SK-N-SH (cell line): ENCODE measurements around the gene USP25. TPM values are rescaled to one million over a fixed set of nuclear protein-coding genes. Genes with fewer than 3 reads are reported as not detected.

ENCODE experiments used
- CTCF ChIA-PET: fragments of 300-600, 350-600 bp; formaldehyde crosslinking; extraction: SDS; loops from one replicate; lab custom pipeline; 2021; lab: Yijun Ruan, JAX
- POLR2A ChIA-PET: fragments of 350-600 bp; sonication (Branson Sonifier 250); formaldehyde crosslinking; extraction: SDS; loops from one replicate; lab custom pipeline; 2020; ENCODE audit warnings: antibody characterized with exemption, inconsistent platforms; lab: Yijun Ruan, JAX
- DNase-seq: peaks from one replicate; pipeline ENCODE4 v3.0.0; 2012
- H2AFZ ChIP-seq: fragments of 200-600 bp; sonication (generic); 2 replicates; pipeline ENCODE4 v1.8.1; 2016; ENCODE audit warnings: antibody characterized with exemption, mild to moderate bottlenecking, low read depth
- H3F3A ChIP-seq: fragments of 200-600 bp; sonication (generic); replicated peaks from 2 replicates; pipeline ENCODE3; 2016; ENCODE audit warnings: antibody characterized with exemption, mild to moderate bottlenecking; ENCODE audit not compliant: insufficient read depth
- H3K27ac ChIP-seq, 2 experiments: fragments of 200-500 bp in 1 of 2; fragments of 200-600 bp in 1 of 2; sonication (Bioruptor generic) in 1 of 2; sonication (generic), shearing (Covaris generic) in 1 of 2; 2 replicates each; pipeline versions ENCODE4 v1.5.1 to v1.6.1; 2014 to 2016; ENCODE audit warnings: low read depth in 2 of 2, inconsistent platforms in 1 of 2, low read length in 1 of 2, mild to moderate bottlenecking in 1 of 2, mixed read lengths in 1 of 2
- H3K27me3 ChIP-seq: fragments of 200-600 bp; sonication (generic), shearing (Covaris generic); 2 replicates; pipeline ENCODE4 v1.6.1; 2016; ENCODE audit warnings: mixed run types; ENCODE audit not compliant: insufficient read depth
- H3K36me3 ChIP-seq, 2 experiments: fragments of 200-500 bp in 1 of 2; fragments of 200-600 bp in 1 of 2; sonication (Bioruptor generic) in 1 of 2; sonication (generic) in 1 of 2; replicated peaks in 1 of 2; 2 replicates each; pipeline versions ENCODE3 to v1.5.1; 2014 to 2016; ENCODE audit warnings: low read length in 1 of 2, mild to moderate bottlenecking in 1 of 2; ENCODE audit not compliant: insufficient read depth in 2 of 2, control insufficient read depth in 1 of 2
- H3K4me1 ChIP-seq, 2 experiments: fragments of 200-500 bp in 1 of 2; fragments of 200-600 bp in 1 of 2; sonication (Bioruptor generic) in 1 of 2; sonication (generic), shearing (Covaris generic) in 1 of 2; 2 replicates each; pipeline versions ENCODE4 v1.5.1 to v1.6.1; 2014 to 2016; ENCODE audit warnings: low read depth in 1 of 2, low read length in 1 of 2, mixed run types in 1 of 2; ENCODE audit not compliant: insufficient read depth in 2 of 2, control insufficient read depth in 1 of 2
- H3K4me2 ChIP-seq: fragments of 200-600 bp; sonication (generic), shearing (Covaris generic); 2 replicates; pipeline ENCODE4 v1.6.1; 2017; ENCODE audit warnings: mixed run types
- H3K4me3 ChIP-seq, 2 experiments: fragments of 200-500 bp in 1 of 2; fragments of 200-600 bp in 1 of 2; sonication (Bioruptor generic) in 1 of 2; sonication (generic), shearing (Covaris generic) in 1 of 2; 2 replicates each; pipeline versions ENCODE4 v1.5.1 to v1.8.1; 2014 to 2016; ENCODE audit warnings: low read depth in 2 of 2, inconsistent platforms in 1 of 2, low read length in 1 of 2, mild to moderate bottlenecking in 1 of 2, mixed read lengths in 1 of 2, moderate library complexity in 1 of 2
- H3K79me2 ChIP-seq: fragments of 200-600 bp; sonication (generic); 2 replicates; pipeline ENCODE4 v1.8.1; 2017; ENCODE audit warnings: mild to moderate bottlenecking; ENCODE audit not compliant: insufficient read depth
- H3K9ac ChIP-seq: fragments of 200-600 bp; sonication (generic); 2 replicates; pipeline ENCODE4 v1.6.1; 2017; ENCODE audit warnings: mixed run types
- H3K9me2 ChIP-seq: fragments of 200-600 bp; sonication (generic); 2 replicates; pipeline ENCODE4 v1.6.1; 2017; ENCODE audit warnings: mixed run types
- H3K9me3 ChIP-seq: fragments of 200-600 bp; sonication (generic); 2 replicates; pipeline ENCODE4 v1.6.1; 2017; ENCODE audit warnings: mixed run types, mild to moderate bottlenecking, moderate library complexity
- H4K20me1 ChIP-seq: fragments of 200-600 bp; sonication (generic); 2 replicates; pipeline ENCODE4 v1.6.1; 2017; ENCODE audit warnings: mild to moderate bottlenecking, mixed run types; ENCODE audit not compliant: insufficient read depth
- EZH2phosphoT487 ChIP-seq: fragments of 200-600 bp; sonication (generic); IDR thresholded peaks from 2 replicates; pipeline ENCODE4 v1.6.1; 2017; ENCODE audit warnings: low read depth, mixed run types, mild to moderate bottlenecking, antibody characterized with exemption, moderate library complexity, borderline replicate concordance
- FOSL2 ChIP-seq: IDR thresholded peaks from 2 replicates; pipeline ENCODE4 v1.4.0; 2012; ENCODE audit warnings: low read depth, mild to moderate bottlenecking, moderate library complexity, borderline replicate concordance
- GABPA ChIP-seq: IDR thresholded peaks from 2 replicates; pipeline ENCODE4 v1.4.0; 2012; ENCODE audit warnings: low read depth, mild to moderate bottlenecking
- GATA2 ChIP-seq: sonication (generic); formaldehyde crosslinking; IDR thresholded peaks from 2 replicates; pipeline ENCODE4 v1.5.0; 2020; ENCODE audit warnings: mild to moderate bottlenecking, missing genetic modification reagents
- NRF1 ChIP-seq: IDR thresholded peaks from 2 replicates; pipeline ENCODE4 v1.6.1; 2012; ENCODE audit warnings: low read depth, mild to moderate bottlenecking, low read length
- SMC3 ChIP-seq: IDR thresholded peaks from 2 replicates; pipeline ENCODE4 v1.6.1; 2012; ENCODE audit warnings: low read depth, low read length, improper control_type of control experiment
- TEAD4 ChIP-seq: IDR thresholded peaks from 2 replicates; pipeline ENCODE4 v1.4.0; 2012; ENCODE audit warnings: mild to moderate bottlenecking, borderline replicate concordance; ENCODE audit not compliant: insufficient read depth
- YY1 ChIP-seq: IDR thresholded peaks from 2 replicates; pipeline ENCODE4 v1.4.0; 2012; ENCODE audit warnings: low read depth, mild to moderate bottlenecking
- WGBS: methylation state at CpG from one replicate; pipeline ENCODE4 v1.1.6; 2017; ENCODE audit warnings: low lambda C conversion rate; 5-methylcytosine and 5-hydroxymethylcytosine counted together
- polyA plus RNA-seq, 3 experiments: library from polyadenylated mRNA; depleted of rRNA; stranded (reverse); fragments of >200 nt; gene quantifications; 2 replicates each; pipeline ENCODE4 v1.2.3, GENCODE V29; 2012
- TF ChIP-seq, protein P1 (sequence below): fragments of 150-350 bp; IDR thresholded peaks from 2 replicates; pipeline ENCODE4 v1.6.1; 2017; ENCODE audit warnings: antibody characterized with exemption, low read length, low read depth, borderline replicate concordance
- TF ChIP-seq, protein P2 (sequence below): fragments of 200-600 bp; sonication (generic); IDR thresholded peaks from 2 replicates; pipeline ENCODE4 v1.6.1; 2017; ENCODE audit warnings: antibody characterized with exemption, mild to moderate bottlenecking, moderate library complexity
- TF ChIP-seq, protein P3 (sequence below): IDR thresholded peaks from 2 replicates; pipeline ENCODE4 v1.4.0; 2012; ENCODE audit warnings: low read depth, borderline replicate concordance
- TF ChIP-seq, protein P4 (sequence below): IDR thresholded peaks from 2 replicates; pipeline ENCODE4; 2012

The USP25 gene
- polyA plus RNA-seq, 1 of the 3 experiments (the other 2 are of a cell fraction), result 4.6 TPM

DNA sequence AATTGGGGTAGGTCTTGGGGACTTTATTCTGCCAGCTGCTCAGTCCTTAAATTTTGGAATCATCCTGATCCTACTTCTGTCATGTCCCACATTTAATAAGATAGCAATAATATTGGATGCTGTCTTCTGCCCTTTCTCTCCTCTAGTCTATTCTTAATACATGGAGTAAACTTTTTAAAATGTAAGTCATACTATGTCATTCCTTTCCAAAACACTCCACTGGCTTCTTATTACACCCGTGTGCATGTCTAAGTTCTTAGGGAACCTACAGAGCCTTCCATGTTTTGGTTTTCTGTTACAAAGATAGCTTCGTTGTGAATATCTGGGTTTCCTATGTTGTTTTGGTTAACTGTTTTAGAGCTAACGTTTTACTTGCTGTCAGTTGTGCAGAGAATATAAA lies 35.1 kb downstream of the USP25 start:
- CTCF ChIA-PET, result interaction anchor here (0.8 kb wide), 1 partner anchor 27 kb away, joined by 3 read pairs; no protein-coding TSS in a partner anchor

DNA sequence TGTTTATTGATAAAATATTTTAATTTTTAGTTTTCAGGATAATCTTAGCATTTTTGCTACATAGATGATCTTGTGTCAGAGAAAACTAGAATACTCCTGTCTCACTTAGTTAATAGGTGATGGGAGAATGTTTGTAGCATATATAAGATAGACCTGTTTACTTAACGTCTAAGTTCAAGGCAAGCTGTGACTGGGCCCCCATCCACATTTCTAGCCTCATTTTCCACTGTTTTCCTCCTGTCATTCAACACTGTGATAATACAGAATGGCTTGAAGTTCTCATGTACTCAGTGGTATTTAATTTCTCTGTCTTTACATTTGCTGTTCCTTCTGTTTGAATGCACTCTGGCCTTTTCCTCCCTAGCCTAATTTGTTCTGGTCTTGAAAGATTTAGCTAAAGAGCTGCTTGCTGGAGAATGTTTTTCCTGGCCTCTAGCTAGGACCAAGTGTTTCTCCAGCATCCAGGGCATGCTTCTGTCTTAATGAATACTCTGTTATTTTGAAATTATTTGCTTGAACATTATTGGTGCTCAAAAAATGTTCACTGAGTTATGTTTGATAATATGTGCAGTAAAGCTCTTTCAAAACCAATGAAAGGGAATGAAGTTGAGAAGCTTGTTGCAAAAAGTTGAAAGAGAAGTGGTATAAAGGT lies 37.3 kb downstream of the USP25 start:
- WGBS, result 92% methylated on average over 1 of the region's 1 CpG
- Histone ChIP-seq H3K9me2 (no peaks in the 10 kb centered on the region), H3K4me1 (peaks cover 0 to 5% of the 10 kb centered on the region in 2 experiments; a peak in 3 of 4 replicates), H3F3A (no peaks in the 10 kb centered on the region), H4K20me1 (no peaks in the 10 kb centered on the region), H3K27ac (no peak overlapping the region), H3K4me2 (no peak overlapping the region), H2AFZ (no peak overlapping the region), H3K36me3 (peaks cover 0 to 2% of the 10 kb centered on the region in 2 experiments), H3K9me3 (no peaks in the 10 kb centered on the region), H3K79me2 (no peaks in the 10 kb centered on the region), H3K27me3 (no peaks in the 10 kb centered on the region), H3K4me3 (no peak overlapping the region), H3K9ac (no peak overlapping the region)
- ChIA-PET CTCF (interaction anchor here (1.0 kb wide), 1 partner anchor 39 kb away, joined by 3 read pairs; no protein-coding TSS in a partner anchor), POLR2A (no interaction called here)
- TF ChIP-seq EZH2phosphoT487 (no peak), TEAD4 (no peak), SMC3 (no peak), FOSL2 (no peak), GATA2 (no peak), GABPA (no peak)
- TF ChIP-seq, protein P1, sequence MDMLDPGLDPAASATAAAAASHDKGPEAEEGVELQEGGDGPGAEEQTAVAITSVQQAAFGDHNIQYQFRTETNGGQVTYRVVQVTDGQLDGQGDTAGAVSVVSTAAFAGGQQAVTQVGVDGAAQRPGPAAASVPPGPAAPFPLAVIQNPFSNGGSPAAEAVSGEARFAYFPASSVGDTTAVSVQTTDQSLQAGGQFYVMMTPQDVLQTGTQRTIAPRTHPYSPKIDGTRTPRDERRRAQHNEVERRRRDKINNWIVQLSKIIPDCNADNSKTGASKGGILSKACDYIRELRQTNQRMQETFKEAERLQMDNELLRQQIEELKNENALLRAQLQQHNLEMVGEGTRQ, result no peak
- TF ChIP-seq, protein P2, sequence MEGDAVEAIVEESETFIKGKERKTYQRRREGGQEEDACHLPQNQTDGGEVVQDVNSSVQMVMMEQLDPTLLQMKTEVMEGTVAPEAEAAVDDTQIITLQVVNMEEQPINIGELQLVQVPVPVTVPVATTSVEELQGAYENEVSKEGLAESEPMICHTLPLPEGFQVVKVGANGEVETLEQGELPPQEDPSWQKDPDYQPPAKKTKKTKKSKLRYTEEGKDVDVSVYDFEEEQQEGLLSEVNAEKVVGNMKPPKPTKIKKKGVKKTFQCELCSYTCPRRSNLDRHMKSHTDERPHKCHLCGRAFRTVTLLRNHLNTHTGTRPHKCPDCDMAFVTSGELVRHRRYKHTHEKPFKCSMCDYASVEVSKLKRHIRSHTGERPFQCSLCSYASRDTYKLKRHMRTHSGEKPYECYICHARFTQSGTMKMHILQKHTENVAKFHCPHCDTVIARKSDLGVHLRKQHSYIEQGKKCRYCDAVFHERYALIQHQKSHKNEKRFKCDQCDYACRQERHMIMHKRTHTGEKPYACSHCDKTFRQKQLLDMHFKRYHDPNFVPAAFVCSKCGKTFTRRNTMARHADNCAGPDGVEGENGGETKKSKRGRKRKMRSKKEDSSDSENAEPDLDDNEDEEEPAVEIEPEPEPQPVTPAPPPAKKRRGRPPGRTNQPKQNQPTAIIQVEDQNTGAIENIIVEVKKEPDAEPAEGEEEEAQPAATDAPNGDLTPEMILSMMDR, result no peak
- TF ChIP-seq, protein P3, sequence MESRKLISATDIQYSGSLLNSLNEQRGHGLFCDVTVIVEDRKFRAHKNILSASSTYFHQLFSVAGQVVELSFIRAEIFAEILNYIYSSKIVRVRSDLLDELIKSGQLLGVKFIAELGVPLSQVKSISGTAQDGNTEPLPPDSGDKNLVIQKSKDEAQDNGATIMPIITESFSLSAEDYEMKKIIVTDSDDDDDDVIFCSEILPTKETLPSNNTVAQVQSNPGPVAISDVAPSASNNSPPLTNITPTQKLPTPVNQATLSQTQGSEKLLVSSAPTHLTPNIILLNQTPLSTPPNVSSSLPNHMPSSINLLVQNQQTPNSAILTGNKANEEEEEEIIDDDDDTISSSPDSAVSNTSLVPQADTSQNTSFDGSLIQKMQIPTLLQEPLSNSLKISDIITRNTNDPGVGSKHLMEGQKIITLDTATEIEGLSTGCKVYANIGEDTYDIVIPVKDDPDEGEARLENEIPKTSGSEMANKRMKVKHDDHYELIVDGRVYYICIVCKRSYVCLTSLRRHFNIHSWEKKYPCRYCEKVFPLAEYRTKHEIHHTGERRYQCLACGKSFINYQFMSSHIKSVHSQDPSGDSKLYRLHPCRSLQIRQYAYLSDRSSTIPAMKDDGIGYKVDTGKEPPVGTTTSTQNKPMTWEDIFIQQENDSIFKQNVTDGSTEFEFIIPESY, result no peak
- DNase-seq, result no peak

More for the DNA sequence above, 35.1 kb downstream of the USP25 start:
- Histone ChIP-seq H3K9me2 (no peaks in the 10 kb centered on the region), H4K20me1 (no peaks in the 10 kb centered on the region), H3K36me3 (peaks cover 0 to 2% of the 10 kb centered on the region in 2 experiments), H3F3A (no peaks in the 10 kb centered on the region), H2AFZ (no peak overlapping the region), H3K4me1 (no peaks in the 10 kb centered on the region), H3K27ac (no peak overlapping the region), H3K9ac (no peak overlapping the region), H3K27me3 (no peaks in the 10 kb centered on the region), H3K4me3 (no peak overlapping the region), H3K79me2 (0 out of 2 replicates have a peak, but pooled peaks cover 8% of the 10 kb centered on the region), H3K9me3 (no peaks in the 10 kb centered on the region), H3K4me2 (no peak overlapping the region)
- WGBS, result 86% methylated on average over 3 of the region's 3 CpGs
- DNase-seq, result no peak
- TF ChIP-seq GABPA, result no peak
- no peak for TF ChIP-seq EZH2phosphoT487
- TF ChIP-seq, protein P3, result no peak
- no peak for TF ChIP-seq YY1
- no peak for TF ChIP-seq NRF1
- no peak for TF ChIP-seq SMC3
- TF ChIP-seq, protein P4, sequence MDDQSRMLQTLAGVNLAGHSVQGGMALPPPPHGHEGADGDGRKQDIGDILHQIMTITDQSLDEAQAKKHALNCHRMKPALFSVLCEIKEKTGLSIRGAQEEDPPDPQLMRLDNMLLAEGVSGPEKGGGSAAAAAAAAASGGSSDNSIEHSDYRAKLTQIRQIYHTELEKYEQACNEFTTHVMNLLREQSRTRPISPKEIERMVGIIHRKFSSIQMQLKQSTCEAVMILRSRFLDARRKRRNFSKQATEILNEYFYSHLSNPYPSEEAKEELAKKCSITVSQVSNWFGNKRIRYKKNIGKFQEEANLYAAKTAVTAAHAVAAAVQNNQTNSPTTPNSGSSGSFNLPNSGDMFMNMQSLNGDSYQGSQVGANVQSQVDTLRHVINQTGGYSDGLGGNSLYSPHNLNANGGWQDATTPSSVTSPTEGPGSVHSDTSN, result no peak
- POLR2A ChIA-PET, result no interaction called here
